ENCODE data around the gene SLC2A4RG.
"Not testable (repeated sequence)": the region's sequence is repeated elsewhere in the genome, so short reads cannot be mapped to it uniquely, and the experiment has no call there.

Gene SLC2A4RG

GRCh38 chr20:63755933-63756647, 16.5 kb downstream of the SLC2A4RG start:
- DNase-seq: no peak

GRCh38 chr20:63756648-63756991, 17.0 kb downstream of the SLC2A4RG start:
- no peak for DNase-seq

- DNase-seq: no peak
Measured at GRCh38 chr20:63758152-63758551, 18.6 kb downstream of the SLC2A4RG start.

- no peak for DNase-seq
Measured at GRCh38 chr20:63759377-63759901, 19.9 kb downstream of the SLC2A4RG start.

GRCh38 chr20:63765082-63765873, 25.7 kb downstream of the SLC2A4RG start:
- DNase-seq: no peak

- no peak for DNase-seq
Measured at GRCh38 chr20:63765902-63766301, 26.3 kb downstream of the SLC2A4RG start.

GRCh38 chr20:63766695-63767426, 27.3 kb downstream of the SLC2A4RG start:
- DNase-seq: no peak

GRCh38 chr20:63767456-63767855, 27.9 kb downstream of the SLC2A4RG start:
- no peak for DNase-seq

- DNase-seq: no peak
Measured at GRCh38 chr20:63767886-63768285, 28.3 kb downstream of the SLC2A4RG start.

- DNase-seq: peak; percentile 10
Measured at GRCh38 chr20:63768591-63769515, 29.3 kb downstream of the SLC2A4RG start.

- DNase-seq: peak; percentile 9
Measured at GRCh38 chr20:63769891-63770474, 30.4 kb downstream of the SLC2A4RG start.

GRCh38 chr20:63771046-63771707, 31.6 kb downstream of the SLC2A4RG start:
- peak; percentile 9 for DNase-seq

GRCh38 chr20:63772781-63773518, 33.4 kb downstream of the SLC2A4RG start:
- peak; percentile 11 for DNase-seq

- DNase-seq: peak; percentile 14
Measured at GRCh38 chr20:63773571-63774241, 34.1 kb downstream of the SLC2A4RG start.

GRCh38 chr20:63774306-63774705, 34.7 kb downstream of the SLC2A4RG start:
- DNase-seq: peak; percentile 7

- DNase-seq: peak; percentile 22
Measured at GRCh38 chr20:63775096-63775978, 35.8 kb downstream of the SLC2A4RG start.

- DNase-seq: not testable (repeated sequence)
Measured at GRCh38 chr20:63776875-63777274, 37.3 kb downstream of the SLC2A4RG start.

GRCh38 chr20:63777614-63778013, 38.0 kb downstream of the SLC2A4RG start:
- DNase-seq: peak; percentile 12

Measured in CD4-positive, alpha-beta T cell treated with Interleukin-15 for 1 hour (primary cell).